H1 (cell line): Measurements from ENCODE around the gene TRABD2B. TPM values are rescaled to one million over a fixed set of nuclear protein-coding genes. Genes with fewer than 3 reads are reported as not detected.
A peak's percentile ranks its signal among the peaks of the same experiment; 100 is the strongest.

Source experiments
- CTCF ChIA-PET: fragments of 300-600 bp; sonication (Branson Sonifier 250); formaldehyde crosslinking; loops from one replicate; lab custom pipeline; 2021; ENCODE audit not compliant: partially characterized antibody; lab: Charles Lee
- POLR2A ChIA-PET: fragments of 300-600 bp; sonication (Branson Sonifier 250); formaldehyde crosslinking; loops from one replicate; lab custom pipeline; 2021; ENCODE audit warnings: inconsistent platforms; ENCODE audit not compliant: partially characterized antibody; lab: Charles Lee
- DNase-seq, 2 experiments: peaks; one replicate each; pipeline versions ENCODE4 v3.0.0 to v3.0.0-alpha.2; 2010 to 2022; ENCODE audit warnings: low spot score in 2 of 2, low read depth in 1 of 2, mixed read lengths in 1 of 2
- FAIRE-seq: peaks from 2 replicates; lab custom pipeline; 2011; peaks lifted over from hg19 to GRCh38; lab: Jason Lieb, UNC
- H2AFZ ChIP-seq: 2 replicates; pipeline ENCODE4 v1.8.1; 2012; ENCODE audit warnings: low read length, inconsistent platforms
- H2AK5ac ChIP-seq: 2 replicates; pipeline ENCODE4 v1.6.1; 2013; ENCODE audit warnings: low read depth, low read length
- H2BK120ac ChIP-seq: replicated peaks from 2 replicates; pipeline ENCODE3; 2013; ENCODE audit warnings: low read depth, low read length, inconsistent platforms
- H2BK12ac ChIP-seq: 2 replicates; pipeline ENCODE4 v1.6.1; 2013; ENCODE audit warnings: low read depth, low read length
- H2BK15ac ChIP-seq: 2 replicates; pipeline ENCODE4 v1.6.1; 2013; ENCODE audit warnings: low read length
- H2BK20ac ChIP-seq: 2 replicates; pipeline ENCODE4 v1.6.1; 2013; ENCODE audit warnings: low read length
- H2BK5ac ChIP-seq: 2 replicates; pipeline ENCODE4 v1.6.1; 2013; ENCODE audit warnings: low read depth, low read length
- H3K14ac ChIP-seq: 2 replicates; pipeline ENCODE4 v1.6.1; 2013; ENCODE audit warnings: inconsistent platforms; ENCODE audit not compliant: insufficient read length
- H3K18ac ChIP-seq: 2 replicates; pipeline ENCODE4 v1.6.1; 2013; ENCODE audit warnings: low read length; ENCODE audit errors: extremely low read depth
- H3K23ac ChIP-seq: 2 replicates; pipeline ENCODE4 v1.6.1; 2013; ENCODE audit warnings: inconsistent platforms; ENCODE audit not compliant: insufficient read length
- H3K23me2 ChIP-seq: 2 replicates; pipeline ENCODE4 v1.6.1; 2013; ENCODE audit warnings: low read depth, low read length
- H3K27ac ChIP-seq: 2 replicates; pipeline ENCODE4 v1.6.1; 2011; ENCODE audit warnings: low read depth, low read length, inconsistent platforms
- H3K27me3 ChIP-seq, 4 experiments: replicated peaks in 1 of 4; 1 replicate in 1 of 4; 2 replicates in 3 of 4; pipeline versions ENCODE4 v1.6.1 to v1.8.1; 2011 to 2013; ENCODE audit warnings: low read length in 3 of 4, mild to moderate bottlenecking in 3 of 4, inconsistent platforms in 2 of 4, mixed read lengths in 2 of 4, moderate library complexity in 1 of 4; ENCODE audit not compliant: control insufficient read depth in 3 of 4, insufficient read depth in 3 of 4; ENCODE audit errors: extremely low read depth in 1 of 4
- H3K36me3 ChIP-seq, 4 experiments: 2 replicates each; pipeline versions ENCODE4 v1.6.1 to v1.8.1; 2011 to 2013; ENCODE audit warnings: mild to moderate bottlenecking in 4 of 4, low read length in 3 of 4, moderate library complexity in 2 of 4, control low read depth in 1 of 4, inconsistent platforms in 1 of 4; ENCODE audit not compliant: insufficient read depth in 4 of 4, control insufficient read depth in 2 of 4
- H3K4ac ChIP-seq: replicated peaks from 2 replicates; pipeline ENCODE3; 2013; ENCODE audit warnings: low read length, low read depth, mixed read lengths, inconsistent platforms; ENCODE audit not compliant: insufficient read length
- H3K4me1 ChIP-seq, 4 experiments: replicated peaks in 1 of 4; 1 replicate in 1 of 4; 2 replicates in 3 of 4; pipeline versions ENCODE4 v1.6.1 to v1.8.1; 2011 to 2013; ENCODE audit warnings: low read length in 3 of 4, inconsistent platforms in 2 of 4, mixed read lengths in 1 of 4; ENCODE audit not compliant: insufficient read depth in 4 of 4, control insufficient read depth in 3 of 4
- H3K4me2 ChIP-seq, 2 experiments: 2 replicates each; pipeline versions ENCODE4 v1.6.1 to v1.8.1; 2011 to 2013; ENCODE audit warnings: low read depth in 2 of 2, low read length in 2 of 2, control low read depth in 1 of 2, inconsistent platforms in 1 of 2, mild to moderate bottlenecking in 1 of 2; ENCODE audit not compliant: insufficient read depth in 1 of 2
- H3K4me3 ChIP-seq, 4 experiments: fragments of 200-600, 300-600 bp in 1 of 4; sonication (generic), shearing (Covaris generic), sonication (Bioruptor Twin) in 1 of 4; 2 replicates each; pipeline versions ENCODE4 v1.5.1 to v1.8.1; 2011 to 2016; ENCODE audit warnings: low read length in 4 of 4, low read depth in 3 of 4, control low read depth in 2 of 4, inconsistent platforms in 2 of 4, mild to moderate bottlenecking in 2 of 4, mixed read lengths in 1 of 4, moderate library complexity in 1 of 4; ENCODE audit not compliant: insufficient read depth in 2 of 4; ENCODE audit errors: extremely low read depth in 1 of 4
- H3K56ac ChIP-seq: replicated peaks from 2 replicates; pipeline ENCODE3; 2013; ENCODE audit warnings: low read depth, mild to moderate bottlenecking, mixed read lengths, low read length, inconsistent platforms; ENCODE audit not compliant: insufficient read length
- H3K79me1 ChIP-seq: 2 replicates; pipeline ENCODE4 v1.6.1; 2013; ENCODE audit warnings: low read depth, low read length, control low read depth
- H3K79me2 ChIP-seq, 2 experiments: 2 replicates each; pipeline versions ENCODE4 v1.6.1 to v1.8.1; 2012 to 2013; ENCODE audit warnings: low read length in 2 of 2, mild to moderate bottlenecking in 2 of 2, inconsistent platforms in 1 of 2; ENCODE audit not compliant: insufficient read depth in 2 of 2, control insufficient read depth in 1 of 2
- H3K9ac ChIP-seq, 4 experiments: replicated peaks in 1 of 4; 1 replicate in 1 of 4; 2 replicates in 3 of 4; pipeline versions ENCODE4 v1.6.1 to v1.8.1; 2011 to 2013; ENCODE audit warnings: low read depth in 3 of 4, low read length in 3 of 4, control low read depth in 2 of 4, mild to moderate bottlenecking in 2 of 4, moderate library complexity in 2 of 4, inconsistent platforms in 1 of 4; ENCODE audit errors: extremely low read depth in 1 of 4
- H3K9me3 ChIP-seq, 2 experiments: 2 replicates each; pipeline versions ENCODE4 v1.6.1 to v1.8.1; 2012 to 2013; ENCODE audit warnings: mild to moderate bottlenecking in 2 of 2, moderate library complexity in 2 of 2, control low read depth in 1 of 2, inconsistent platforms in 1 of 2, low read depth in 1 of 2, low read length in 1 of 2, mixed read lengths in 1 of 2; ENCODE audit not compliant: insufficient read depth in 2 of 2
- H4K20me1 ChIP-seq, 2 experiments: replicated peaks in 1 of 2; 2 replicates each; pipeline versions ENCODE3 to v1.8.1; 2011 to 2013; ENCODE audit warnings: inconsistent platforms in 2 of 2, low read length in 2 of 2, mild to moderate bottlenecking in 1 of 2; ENCODE audit not compliant: insufficient read depth in 2 of 2, control insufficient read depth in 1 of 2
- H4K5ac ChIP-seq: 2 replicates; pipeline ENCODE4 v1.6.1; 2013; ENCODE audit warnings: low read length, low read depth, mixed read lengths, inconsistent platforms; ENCODE audit not compliant: insufficient read length
- H4K8ac ChIP-seq: 2 replicates; pipeline ENCODE4 v1.8.0; 2013; ENCODE audit warnings: mild to moderate bottlenecking, moderate library complexity, low read length, inconsistent platforms; ENCODE audit not compliant: insufficient read depth; ENCODE audit errors: extremely low read depth
- H4K91ac ChIP-seq: replicated peaks from 2 replicates; pipeline ENCODE3; 2013; ENCODE audit warnings: low read length, mixed read lengths, inconsistent platforms; ENCODE audit not compliant: insufficient read length
- ATF2 ChIP-seq: IDR thresholded peaks from 2 replicates; pipeline ENCODE4 v1.6.1; 2012; ENCODE audit warnings: low read length, inconsistent platforms
- CTCF ChIP-seq, 3 experiments: IDR thresholded peaks; 1 replicate in 2 of 3; 2 replicates in 1 of 3; pipeline versions ENCODE4 v1.5.1 to v1.6.1; 2011; ENCODE audit warnings: low read length in 3 of 3, mild to moderate bottlenecking in 3 of 3, inconsistent platforms in 2 of 3, low read depth in 1 of 3, moderate library complexity in 1 of 3; ENCODE audit not compliant: insufficient read depth in 1 of 3; ENCODE audit errors: control extremely low read depth in 1 of 3
- MAX ChIP-seq: IDR thresholded peaks from 2 replicates; pipeline ENCODE4 v1.6.1; 2012; ENCODE audit warnings: inconsistent platforms
- RAD21 ChIP-seq, 2 experiments: IDR thresholded peaks in 1 of 2; conservative IDR thresholded peaks in 1 of 2; 2 replicates each; pipeline ENCODE4 v1.6.1; 2011; ENCODE audit warnings: low read depth in 2 of 2, low read length in 2 of 2, improper control_type of control experiment in 1 of 2, inconsistent platforms in 1 of 2, mild to moderate bottlenecking in 1 of 2, moderate library complexity in 1 of 2
- SIRT6 ChIP-seq: IDR thresholded peaks from one replicate; pipeline ENCODE4 v1.7.1; 2012; ENCODE audit warnings: low read length, inconsistent platforms
- WGBS, 2 experiments: shearing (Covaris generic) in 1 of 2; methylation state at CpG; one replicate each; pipeline versions ENCODE4 v1.1.6 to v1.1.7; 2013 to 2015; ENCODE audit warnings: low lambda C conversion rate in 2 of 2, mixed read lengths in 2 of 2, inconsistent platforms in 1 of 2, low coverage in 1 of 2, missing lambda C conversion rate in 1 of 2; ENCODE audit not compliant: insufficient replicate concordance in 2 of 2, insufficient coverage in 1 of 2, insufficient read length in 1 of 2; ENCODE audit errors: extremely low coverage in 1 of 2, missing lambda C conversion rate in 1 of 2; 5-methylcytosine and 5-hydroxymethylcytosine counted together
- polyA plus RNA-seq, 7 experiments: library from polyadenylated mRNA; depleted of rRNA in 3 of 7; stranded (reverse) in 5 of 7; unstranded in 2 of 7; fragments of >200 nt in 5 of 7; fragments of 200-250 nt in 2 of 7; gene quantifications; 1 replicate in 5 of 7; 2 replicates in 1 of 7; 4 replicates in 1 of 7; pipeline versions ENCODE4 v1.2.1 to v1.2.3, GENCODE V29; 2011 to 2013; ENCODE audit warnings: missing spikeins in 2 of 7, mixed read lengths in 2 of 7
- total RNA-seq: library from RNA; stranded (reverse); fragmentation: NEBNext Ultra II Directional; extraction: Animal tissue kit (Norgen Biotek cat#: 25700); gene quantifications from 2 replicates; pipeline ENCODE4 v1.2.1, GENCODE V29; 2021

The TRABD2B gene
- total and polyA plus RNA-seq, 2 of the 8 experiments (the other 6 are each of a cell fraction or from before 2014, with no cell fraction given), result 0.95 to 3.4 TPM

GRCh38 chr1:47984175-47984789 is 12.9 kb downstream of the TRABD2B start:
- no peak overlapping the region for H3K23ac ChIP-seq
- H3K4me3 ChIP-seq, result peak overlapping the region; percentile 10 to 54 (median 34); a peak in 7 of 8 replicates
- peak overlapping the region; percentile 83 for H4K91ac ChIP-seq
- ChIA-PET POLR2A (interaction anchor here (0.6 to 2.9 kb wide), 3 partner anchors 11 to 35 kb away, joined by 3 to 10 read pairs (median 3); partner anchors contain the start of gene TRABD2B), CTCF (interaction anchor here (1.1 to 4.8 kb wide), 7 partner anchors 11 to 199 kb away, joined by 3 to 31 read pairs (median 6); partner anchors contain the start of gene TRABD2B)
- peak overlapping the region; percentile 82 for H2BK20ac ChIP-seq
- H3K14ac ChIP-seq, result peak overlapping the region; percentile 13
- H3K4me1 ChIP-seq, result peaks cover 17 to 33% (median 20%) of the 10 kb centered on the region in 4 experiments
- H3K23me2 ChIP-seq, result peaks cover 4% of the 10 kb centered on the region; the same call in 1 of the 2 replicates
- peak overlapping the region; percentile 35 for H3K56ac ChIP-seq
- peaks cover 0 to 8% of the 10 kb centered on the region in 2 experiments; a peak in 1 of 4 replicates for H3K79me2 ChIP-seq
- H2BK15ac ChIP-seq, result peak overlapping the region; percentile 100
- H3K9me3 ChIP-seq, result no peaks in the 10 kb centered on the region
- no peak overlapping the region; a peak in 1 of 7 replicates for H3K9ac ChIP-seq
- peak overlapping the region; percentile 96 for H3K18ac ChIP-seq
- WGBS, 2 experiments, result 6% methylated on average over 43 of the region's 46 CpGs; no CpG with 5 or more reads in 1 of the 2 experiments
- H3K4ac ChIP-seq, result peak overlapping the region; percentile 72
- FAIRE-seq, result no peak
- no peaks in the 10 kb centered on the region for H3K79me1 ChIP-seq
- H2AFZ ChIP-seq, result peak overlapping the region; percentile 47; the same call in 1 of the 2 replicates
- H2BK120ac ChIP-seq, result peak overlapping the region; percentile 76
- peak overlapping the region; percentile 23; the same call in 1 of the 2 replicates for H3K27ac ChIP-seq
- H3K4me2 ChIP-seq, result peak overlapping the region; percentile 70 to 80
- H3K36me3 ChIP-seq, result no peaks in the 10 kb centered on the region
- DNase-seq, result peak in 1 of 2 experiments; percentile 81
- H2AK5ac ChIP-seq, result peak overlapping the region; percentile 89; the same call in 1 of the 2 replicates
- peak overlapping the region; percentile 89; the same call in 1 of the 2 replicates for H2BK5ac ChIP-seq
- H4K5ac ChIP-seq, result peak overlapping the region; percentile 30
- peak overlapping the region; percentile 26; the same call in 1 of the 2 replicates for H4K8ac ChIP-seq
- H4K20me1 ChIP-seq, result no peaks in the 10 kb centered on the region
- H3K27me3 ChIP-seq, result peaks cover 0 to 14% (median 9%) of the 10 kb centered on the region in 4 experiments; a peak in 5 of 7 replicates
- H2BK12ac ChIP-seq, result peak overlapping the region; percentile 96
- TF ChIP-seq CTCF (IDR thresholded peaks at IDR 0.05; ENCODE audit: control extremely low read depth in 1 of 3, insufficient read depth in 1 of 3, low read depth in 1 of 3, low read length in 3 of 3), result no peak
- TF ChIP-seq ATF2, result no peak
- TF ChIP-seq RAD21 (IDR thresholded peaks at IDR 0.05 in 1 of 2, conservative IDR thresholded peaks at IDR 0.05 in 1 of 2; ENCODE audit: low read depth in 2 of 2, low read length in 2 of 2), result 0 out of 4 replicates have a peak, but pooled peaks of 1 of the 2 experiments have one; percentile 0
- peak; percentile 65 for TF ChIP-seq MAX
- no peak for TF ChIP-seq SIRT6
